Fibroblast of lung (primary cell): Measurements from ENCODE around the gene STK32A. TPM values are rescaled to one million over a fixed set of nuclear protein-coding genes. Genes with fewer than 3 reads are reported as not detected.

Source experiments
- DNase-seq, 2 donors: peaks; one replicate each; pipeline versions ENCODE4 v3.0.0 to v3.0.0-alpha.2; 2010; ENCODE audit warnings: low read depth in 2 of 2
- H2AFZ ChIP-seq: 2 replicates; pipeline ENCODE4 v1.5.1; 2012; ENCODE audit warnings: low read length, control low read depth, inconsistent platforms
- H3K27ac ChIP-seq: 2 replicates; pipeline ENCODE4 v1.5.1; 2011; ENCODE audit warnings: low read length, control low read depth; ENCODE audit not compliant: insufficient read depth
- H3K27me3 ChIP-seq: 2 replicates; pipeline ENCODE4 v1.5.1; 2011; ENCODE audit warnings: mild to moderate bottlenecking, low read length; ENCODE audit not compliant: control insufficient read depth, insufficient read depth
- H3K36me3 ChIP-seq: 2 replicates; pipeline ENCODE4 v1.5.1; 2011; ENCODE audit warnings: low read length; ENCODE audit not compliant: control insufficient read depth, insufficient read depth
- H3K4me1 ChIP-seq: 2 replicates; pipeline ENCODE4 v1.5.1; 2011; ENCODE audit warnings: low read length; ENCODE audit not compliant: control insufficient read depth, insufficient read depth; ENCODE audit errors: extremely low read depth
- H3K4me2 ChIP-seq: 2 replicates; pipeline ENCODE4 v1.5.1; 2011; ENCODE audit warnings: low read length, control low read depth; ENCODE audit not compliant: insufficient read depth; ENCODE audit errors: extremely low read depth
- H3K4me3 ChIP-seq, 4 experiments: fragments of 200-600 bp in 1 of 4; sonication (generic) in 1 of 4; replicated peaks in 1 of 4; 2 replicates each; pipeline ENCODE4 v1.5.1; 2011 to 2016; ENCODE audit warnings: low read length in 4 of 4, low read depth in 3 of 4, mild to moderate bottlenecking in 3 of 4, control low read depth in 2 of 4, inconsistent platforms in 1 of 4, mixed read lengths in 1 of 4; ENCODE audit not compliant: insufficient read depth in 1 of 4; ENCODE audit errors: control extremely low read depth in 1 of 4
- H3K79me2 ChIP-seq: 2 replicates; pipeline ENCODE4 v1.5.1; 2012; ENCODE audit warnings: mild to moderate bottlenecking, low read length, inconsistent platforms; ENCODE audit not compliant: control insufficient read depth, insufficient read depth
- H3K9ac ChIP-seq: 2 replicates; pipeline ENCODE4 v1.5.1; 2011; ENCODE audit warnings: mild to moderate bottlenecking, low read length, control low read depth; ENCODE audit not compliant: insufficient read depth
- H3K9me3 ChIP-seq: 2 replicates; pipeline ENCODE4 v1.5.1; 2012; ENCODE audit warnings: low read depth, low read length; ENCODE audit not compliant: control insufficient read depth, insufficient read depth
- H4K20me1 ChIP-seq: 2 replicates; pipeline ENCODE4 v1.5.1; 2011; ENCODE audit warnings: low read length; ENCODE audit not compliant: control insufficient read depth, insufficient read depth; ENCODE audit errors: extremely low read depth
- CTCF ChIP-seq, 2 donors: IDR thresholded peaks in 1 of 2; conservative IDR thresholded peaks in 1 of 2; 1 replicate in 1 of 2; 2 replicates in 1 of 2; pipeline ENCODE4 v1.5.1; 2011 to 2012; ENCODE audit warnings: low read length in 2 of 2, control low read depth in 1 of 2, inconsistent platforms in 1 of 2, low read depth in 1 of 2, mild to moderate bottlenecking in 1 of 2
- EZH2 ChIP-seq: IDR thresholded peaks from 2 replicates; pipeline ENCODE4 v1.5.1; 2012; ENCODE audit warnings: low read length, control low read depth, mild to moderate bottlenecking; ENCODE audit errors: missing control alignments
- polyA plus RNA-seq, 2 donors: library from polyadenylated mRNA; depleted of rRNA in 1 of 2; stranded (reverse) in 1 of 2; unstranded in 1 of 2; fragments of >200 nt; gene quantifications; 2 replicates each; pipeline ENCODE4 v1.2.1, GENCODE V29; 2011 to 2012; ENCODE audit warnings: missing spikeins in 1 of 2
- total RNA-seq: library from RNA; depleted of rRNA; stranded (reverse); fragments of >200 nt; gene quantifications from 2 replicates; pipeline ENCODE4 v1.2.1, GENCODE V29; 2014

Gene STK32A
- total and polyA plus RNA-seq, 2 donors (not counting 1 experiment from before 2014, with no cell fraction given): 0.30 to 2.5 TPM

GRCh38 chr5:147339313-147339712, 104.5 kb downstream of the STK32A start:
- H3K9me3 ChIP-seq: no peaks in the 10 kb centered on the region
- H3K4me1 ChIP-seq: no peaks in the 10 kb centered on the region
- no peaks in the 10 kb centered on the region for H4K20me1 ChIP-seq
- H3K27me3 ChIP-seq: no peaks in the 10 kb centered on the region
- H3K9ac ChIP-seq: no peak overlapping the region
- H2AFZ ChIP-seq: no peak overlapping the region
- H3K79me2 ChIP-seq: no peaks in the 10 kb centered on the region
- TF ChIP-seq CTCF (conservative IDR thresholded peaks at IDR 0.05 in 1 of 2, IDR thresholded peaks at IDR 0.05 in 1 of 2; ENCODE audit: low read depth in 1 of 2, low read length in 2 of 2) (no peak), EZH2 (no peak)
- H3K27ac ChIP-seq: no peak overlapping the region
- no peak overlapping the region for H3K4me2 ChIP-seq
- H3K36me3 ChIP-seq: no peaks in the 10 kb centered on the region
- H3K4me3 ChIP-seq: no peak overlapping the region
- no peak for DNase-seq

- H3K79me2 ChIP-seq: no peaks in the 10 kb centered on the region
Observed at GRCh38 chr5:147340941-147341340, 106.1 kb downstream of the STK32A start.

GRCh38 chr5:147341345-147341744, 106.5 kb downstream of the STK32A start:
- H3K36me3 ChIP-seq: no peaks in the 10 kb centered on the region
- no peaks in the 10 kb centered on the region for H4K20me1 ChIP-seq

More at GRCh38 chr5:147340941-147341340, 106.1 kb downstream of the STK32A start:
- no peak overlapping the region for H3K4me2 ChIP-seq
- no peaks in the 10 kb centered on the region for H3K4me1 ChIP-seq
- no peaks in the 10 kb centered on the region for H3K36me3 ChIP-seq
- H3K4me3 ChIP-seq: no peak overlapping the region
- no peak for DNase-seq
- no peak overlapping the region for H2AFZ ChIP-seq
- H3K27ac ChIP-seq: no peak overlapping the region
- no peaks in the 10 kb centered on the region for H4K20me1 ChIP-seq
- no peaks in the 10 kb centered on the region for H3K27me3 ChIP-seq
- no peak overlapping the region for H3K9ac ChIP-seq
- H3K9me3 ChIP-seq: no peaks in the 10 kb centered on the region
- TF ChIP-seq EZH2 (no peak), CTCF (conservative IDR thresholded peaks at IDR 0.05 in 1 of 2, IDR thresholded peaks at IDR 0.05 in 1 of 2; ENCODE audit: low read depth in 1 of 2, low read length in 2 of 2) (no peak)

More at GRCh38 chr5:147341345-147341744, 106.5 kb downstream of the STK32A start:
- H3K4me2 ChIP-seq: no peak overlapping the region
- no peak overlapping the region for H2AFZ ChIP-seq
- no peak overlapping the region for H3K9ac ChIP-seq
- H3K27me3 ChIP-seq: no peaks in the 10 kb centered on the region
- no peaks in the 10 kb centered on the region for H3K4me1 ChIP-seq
- no peak for DNase-seq
- no peak overlapping the region for H3K4me3 ChIP-seq
- H3K79me2 ChIP-seq: no peaks in the 10 kb centered on the region
- no peak overlapping the region for H3K27ac ChIP-seq
- no peaks in the 10 kb centered on the region for H3K9me3 ChIP-seq
- TF ChIP-seq EZH2 (no peak), CTCF (conservative IDR thresholded peaks at IDR 0.05 in 1 of 2, IDR thresholded peaks at IDR 0.05 in 1 of 2; ENCODE audit: low read depth in 1 of 2, low read length in 2 of 2) (no peak)
